Testis (tissue), 5 donors: Measurements from ENCODE around the gene PLEKHG4B. TPM values are rescaled to one million over a fixed set of nuclear protein-coding genes. Genes with fewer than 3 reads are reported as not detected.
A peak's percentile ranks its signal among the peaks of the same experiment; 100 is the strongest.
"Not testable (repeated sequence)": the region's sequence is repeated elsewhere in the genome, so short reads cannot be mapped to it uniquely, and the experiment has no call there.

ENCODE experiments used
- DNase-seq: peaks from one replicate; pipeline ENCODE4 v3.0.0-alpha.2; 2019
- H3K27ac ChIP-seq, 2 donors: fragments of 200-600 bp; sonication (generic); one replicate each; pipeline ENCODE4 v1.5.1; 2019
- H3K27me3 ChIP-seq: fragments of 200-600 bp; sonication (generic); one replicate; pipeline ENCODE4 v1.5.1; 2019
- H3K36me3 ChIP-seq: fragments of 200-600 bp; sonication (generic); one replicate; pipeline ENCODE4 v1.5.1; 2017; ENCODE audit warnings: low read depth; ENCODE audit errors: missing control alignments
- H3K4me1 ChIP-seq: fragments of 200-600 bp; sonication (generic); one replicate; pipeline ENCODE4 v1.5.1; 2019
- H3K4me3 ChIP-seq, 2 donors: fragments of 200-600 bp; sonication (generic); one replicate each; pipeline ENCODE4 v1.5.1; 2017 to 2019
- H3K9me3 ChIP-seq: fragments of 200-600 bp; sonication (generic); one replicate; pipeline ENCODE4 v1.5.1; 2017
- CTCF ChIP-seq, 3 experiments: fragments of 450-650 bp in 2 of 3; fragments of 200-600 bp in 1 of 3; sonication (generic) in 1 of 3; IDR thresholded peaks; one replicate each; pipeline ENCODE4 v1.5.1; 2016 to 2019; ENCODE audit warnings: antibody characterized with exemption in 3 of 3, mild to moderate bottlenecking in 2 of 3, moderate library complexity in 1 of 3
- POLR2A ChIP-seq: fragments of 450-650 bp; IDR thresholded peaks from one replicate; pipeline ENCODE4 v1.6.1; 2017; ENCODE audit warnings: antibody characterized with exemption, mild to moderate bottlenecking, moderate library complexity
- WGBS, 2 donors: methylation state at CpG; one replicate each; pipeline ENCODE4 v1.1.5; 2018; 5-methylcytosine and 5-hydroxymethylcytosine counted together
- intact Hi-C: fragments of 100-400 bp; cut with DNase I; formaldehyde crosslinking; loops from one replicate; pipeline ENCODE4 v1.15.1; 2023; ENCODE audit warnings: low total_unique reads
- long read RNA-seq, 2 donors: transcript quantifications; one replicate each; lab custom pipeline, GENCODE V29; 2026
- polyA plus RNA-seq: library from polyadenylated mRNA; stranded (reverse); fragments of 350-450 nt; fragmentation: Illumina TruSeq; extraction: RNeasy Lipid Tissue Mini Kit (QIAGEN cat#74804); gene quantifications from one replicate; pipeline ENCODE4 v1.2.3, GENCODE V29; 2014; ENCODE audit warnings: low read depth, low replicate concordance; ENCODE audit not compliant: insufficient read depth
- total RNA-seq, 2 donors: library from RNA; depleted of rRNA; stranded (reverse); fragments of >200 nt; gene quantifications; one replicate each; pipeline ENCODE4 v1.2.3, GENCODE V29; 2016

Gene PLEKHG4B
- total RNA-seq = 1 to 10 TPM; 6.0 to 6.9 TPM
- polyA plus RNA-seq = 3.2 TPM
- long read RNA-seq, donor 1, partial matches to known transcripts = 0 of 1 reads
- long read RNA-seq, donor 1, other reads (novel, unspliced or antisense) = 0 of 1 reads
- long read RNA-seq, donor 2 = 0 reads

GRCh38 chr5:91556-92263, at the start of gene PLEKHG4B:
Gene PLEKHG4B, plus strand, starts transcription at chr5:92168. Its CDS starts 64 bp downstream, at chr5:92232.
- intact Hi-C loops = no loop called here
- Histone ChIP-seq H3K27ac (no peak within 1 kb of the TSS), H3K4me3 (peak within 1 kb of the TSS in 1 of 2 donors; percentile 51), H3K4me1 (no peaks in the 10 kb centered on the region), H3K36me3 (no peaks in the 10 kb centered on the region), H3K9me3 (no peaks in the 10 kb centered on the region), H3K27me3 (no peaks in the 10 kb centered on the region)
- TF ChIP-seq CTCF (IDR thresholded peaks at IDR 0.05) = no peak
- TF ChIP-seq POLR2A = no peak
- peak; percentile 26 for DNase-seq
- WGBS, 2 donors = 4 to 15% methylated on average over 9 to 50 of the region's 57 CpGs

- H3K9me3 ChIP-seq = no peaks in the 10 kb centered on the region
- no peak overlapping the region for H3K4me3 ChIP-seq
- no peak for DNase-seq
- intact Hi-C loops = no loop called here
- WGBS, 2 donors = 37 to 44% methylated on average over 6 of the region's 6 CpGs
- no peaks in the 10 kb centered on the region for H3K4me1 ChIP-seq
- H3K27me3 ChIP-seq = no peaks in the 10 kb centered on the region
- TF ChIP-seq CTCF (IDR thresholded peaks at IDR 0.05) = no peak
- TF ChIP-seq POLR2A = no peak
- H3K36me3 ChIP-seq = no peaks in the 10 kb centered on the region
- no peak overlapping the region for H3K27ac ChIP-seq
Observed at GRCh38 chr5:42250-42649, 49.7 kb upstream of the PLEKHG4B start.

GRCh38 chr5:48192-48591, 43.8 kb upstream of the PLEKHG4B start:
- H3K27ac ChIP-seq = no peak overlapping the region
- peaks cover 2% of the 10 kb centered on the region for H3K4me1 ChIP-seq
- no peak for TF ChIP-seq POLR2A
- no peak for TF ChIP-seq CTCF (IDR thresholded peaks at IDR 0.05)
- H3K36me3 ChIP-seq = no peaks in the 10 kb centered on the region
- no peak overlapping the region for H3K4me3 ChIP-seq
- intact Hi-C loops = no loop called here
- DNase-seq = no peak
- no peaks in the 10 kb centered on the region for H3K27me3 ChIP-seq
- no peaks in the 10 kb centered on the region for H3K9me3 ChIP-seq
- 46 to 47% methylated on average over 2 of the region's 2 CpGs for WGBS, 2 donors

- WGBS, 2 donors = 75 to 89% methylated on average over 5 of the region's 5 CpGs
Observed at GRCh38 chr5:49530-49929, 42.4 kb upstream of the PLEKHG4B start.

GRCh38 chr5:49953-50544, 41.9 kb upstream of the PLEKHG4B start:
- intact Hi-C loops = no loop called here
- Histone ChIP-seq H3K4me1 (peaks cover 7% of the 10 kb centered on the region), H3K27me3 (no peaks in the 10 kb centered on the region), H3K4me3 (no peak overlapping the region), H3K27ac (no peak overlapping the region), H3K36me3 (no peaks in the 10 kb centered on the region), H3K9me3 (no peaks in the 10 kb centered on the region)
- TF ChIP-seq CTCF (IDR thresholded peaks at IDR 0.05) = no peak
- no peak for TF ChIP-seq POLR2A
- 66 to 82% methylated on average over 8 of the region's 8 CpGs for WGBS, 2 donors
- no peak for DNase-seq

More at GRCh38 chr5:49530-49929, 42.4 kb upstream of the PLEKHG4B start:
- H3K4me3 ChIP-seq, H3K9me3 ChIP-seq, H3K27me3 ChIP-seq, H3K36me3 ChIP-seq, DNase-seq, H3K27ac ChIP-seq, intact Hi-C loops, H3K4me1 ChIP-seq: not testable (repeated sequence)
